Measurements from ENCODE around the gene OR51A2. TPM values are rescaled to one million over a fixed set of nuclear protein-coding genes. Genes with fewer than 3 reads are reported as not detected.
"Not testable (repeated sequence)": the region's sequence is repeated elsewhere in the genome, so short reads cannot be mapped to it uniquely, and the experiment has no call there.

The OR51A2 gene
- total RNA-seq = not detected

GRCh38 chr11:4955613-4956012, at the start of gene OR51A2:
Gene OR51A2, minus strand, starts transcription at chr11:4955713. Its CDS starts 0 bp downstream, at chr11:4955713.
- ATAC-seq = not testable (repeated sequence)

- ATAC-seq = peak; percentile 29
Measured at GRCh38 chr11:5004424-5005274, 49.1 kb upstream of the OR51A2 start.

GRCh38 chr11:4994551-4994950, 39.0 kb upstream of the OR51A2 start, which contains the start of gene OR51L1:
Gene OR51L1, plus strand, starts transcription at chr11:4994851. Its CDS starts 4,132 bp downstream, at chr11:4998983.
- no peak for ATAC-seq

GRCh38 chr11:4991060-4991459, 35.5 kb upstream of the OR51A2 start:
- no peak for ATAC-seq

- no peak for ATAC-seq
Measured at GRCh38 chr11:4983841-4984240, 28.3 kb upstream of the OR51A2 start.

GRCh38 chr11:4982678-4983077, 27.2 kb upstream of the OR51A2 start:
- no peak for ATAC-seq

GRCh38 chr11:4979036-4979435, 23.5 kb upstream of the OR51A2 start:
- no peak for ATAC-seq

GRCh38 chr11:4975436-4975835, 19.9 kb upstream of the OR51A2 start:
- ATAC-seq = no peak

GRCh38 chr11:4962816-4963215, 7.3 kb upstream of the OR51A2 start:
- ATAC-seq = no peak

GRCh38 chr11:4960877-4961276, 5.4 kb upstream of the OR51A2 start:
- no peak for ATAC-seq

- ATAC-seq = no peak
Measured at GRCh38 chr11:4957396-4957795, 1.9 kb upstream of the OR51A2 start.

GRCh38 chr11:4947505-4947904, 8.0 kb downstream of the OR51A2 start, which contains the start of gene OR51A4:
Gene OR51A4, minus strand, starts transcription at chr11:4947605. Its CDS starts 505 bp downstream, at chr11:4947100.
- ATAC-seq = no peak

GRCh38 chr11:4936745-4937144, 18.8 kb downstream of the OR51A2 start:
- ATAC-seq = no peak

GRCh38 chr11:4932751-4933150, 22.8 kb downstream of the OR51A2 start:
- ATAC-seq = no peak

- no peak for ATAC-seq
Measured at GRCh38 chr11:4926608-4927007, 28.9 kb downstream of the OR51A2 start.

GRCh38 chr11:4924239-4924638, 31.3 kb downstream of the OR51A2 start, which contains the start of gene OR51G1:
Gene OR51G1, minus strand, starts transcription at chr11:4924339. Its CDS starts 0 bp downstream, at chr11:4924339.
- no peak for ATAC-seq

GRCh38 chr11:4922304-4922703, 33.2 kb downstream of the OR51A2 start:
- ATAC-seq = no peak

- no peak for ATAC-seq
Measured at GRCh38 chr11:4921796-4922195, 33.7 kb downstream of the OR51A2 start.

GRCh38 chr11:4919250-4919649, 36.3 kb downstream of the OR51A2 start, which contains the start of gene OR51G2:
Gene OR51G2, minus strand, starts transcription at chr11:4919350. Its CDS starts 3,687 bp downstream, at chr11:4915663.
- no peak for ATAC-seq

GRCh38 chr11:4916581-4916980, 38.9 kb downstream of the OR51A2 start:
- ATAC-seq = no peak
